Endothelial cell of umbilical vein (primary cell): ENCODE data around the gene ARHGEF38. TPM values are rescaled to one million over a fixed set of nuclear protein-coding genes. Genes with fewer than 3 reads are reported as not detected.

Source experiments
- BruUV-seq: library from RNA; stranded (reverse); fragments of 400-500 nt; replicated peaks from 2 replicates; lab custom pipeline; 2021; lab: Mats Ljungman, UMichigan
- CTCF ChIA-PET: fragments of 300-600, 350-600 bp; sonication (Branson Sonifier 250); formaldehyde crosslinking; loops from one replicate; lab custom pipeline; 2021; ENCODE audit warnings: antibody characterized with exemption, inconsistent platforms; lab: Charles Lee
- POLR2A ChIA-PET: fragments of 300-600, 350-600 bp; sonication (Branson Sonifier 250); formaldehyde crosslinking; loops from one replicate; lab custom pipeline; 2021; ENCODE audit warnings: antibody characterized with exemption, inconsistent platforms; lab: Charles Lee
- DNase-seq: peaks from one replicate; pipeline ENCODE4 v3.0.0-alpha.2; 2011; ENCODE audit warnings: low read depth, low spot score
- FAIRE-seq: peaks from 2 replicates; lab custom pipeline; 2011; peaks lifted over from hg19 to GRCh38; lab: Jason Lieb, UNC
- H2AFZ ChIP-seq: 2 replicates; pipeline ENCODE4 v1.6.0; 2012; ENCODE audit warnings: low read depth, low read length, control low read depth, inconsistent platforms
- H3K27ac ChIP-seq: 2 replicates; pipeline ENCODE4 v1.5.1; 2011; ENCODE audit warnings: low read depth, mild to moderate bottlenecking, control low read depth, low read length, moderate library complexity; ENCODE audit not compliant: insufficient read depth
- H3K27me3 ChIP-seq, 2 experiments: 2 replicates each; pipeline versions ENCODE4 v1.6.0 to v1.6.1; 2011; ENCODE audit warnings: low read length in 2 of 2, mixed read lengths in 1 of 2; ENCODE audit not compliant: control insufficient read depth in 2 of 2, insufficient read depth in 2 of 2
- H3K36me3 ChIP-seq, 2 experiments: 2 replicates in 1 of 2; 3 replicates in 1 of 2; pipeline ENCODE4 v1.5.1; 2011; ENCODE audit warnings: low read length in 2 of 2, mild to moderate bottlenecking in 1 of 2, moderate library complexity in 1 of 2; ENCODE audit not compliant: control insufficient read depth in 2 of 2, insufficient read depth in 2 of 2; ENCODE audit errors: extremely low read depth in 1 of 2
- H3K4me1 ChIP-seq: 3 replicates; pipeline ENCODE4 v1.5.1; 2011; ENCODE audit warnings: mild to moderate bottlenecking, low read length; ENCODE audit not compliant: control insufficient read depth, insufficient read depth; ENCODE audit errors: extremely low read depth
- H3K4me2 ChIP-seq: 2 replicates; pipeline ENCODE4 v1.6.1; 2011; ENCODE audit warnings: low read length, control low read depth, mixed read lengths; ENCODE audit not compliant: insufficient read depth
- H3K4me3 ChIP-seq, 3 experiments: fragments of 200-600 bp in 1 of 3; sonication (generic), shearing (Covaris generic) in 1 of 3; replicated peaks in 1 of 3; 2 replicates each; pipeline ENCODE4 v1.5.1; 2011 to 2016; ENCODE audit warnings: control low read depth in 3 of 3, low read length in 3 of 3, mild to moderate bottlenecking in 2 of 3, inconsistent platforms in 1 of 3, low read depth in 1 of 3, moderate library complexity in 1 of 3; ENCODE audit not compliant: insufficient read depth in 1 of 3
- H3K79me2 ChIP-seq: 2 replicates; pipeline ENCODE4 v1.6.0; 2012; ENCODE audit warnings: low read length, inconsistent platforms; ENCODE audit not compliant: control insufficient read depth, insufficient read depth
- H3K9ac ChIP-seq: replicated peaks from 2 replicates; pipeline ENCODE3; 2011; ENCODE audit warnings: low read length, control low read depth; ENCODE audit not compliant: insufficient read depth; ENCODE audit errors: extremely low read depth
- H3K9me1 ChIP-seq: replicated peaks from 3 replicates; pipeline ENCODE4 v1.6.0; 2011; ENCODE audit warnings: mild to moderate bottlenecking, low read length; ENCODE audit not compliant: control insufficient read depth, insufficient read depth; ENCODE audit errors: extremely low read depth
- H3K9me3 ChIP-seq: replicated peaks from 2 replicates; pipeline ENCODE4 v1.5.1; 2012; ENCODE audit warnings: low read length, inconsistent platforms; ENCODE audit not compliant: control insufficient read depth, insufficient read depth
- H4K20me1 ChIP-seq: replicated peaks from 2 replicates; pipeline ENCODE3; 2011; ENCODE audit warnings: mild to moderate bottlenecking, low read length; ENCODE audit not compliant: control insufficient read depth, insufficient read depth; ENCODE audit errors: extremely low read depth
- CTCF ChIP-seq, 2 donors: IDR thresholded peaks; 1 replicate in 1 of 2; 2 replicates in 1 of 2; pipeline ENCODE4 v1.5.1; 2011; ENCODE audit warnings: low read length in 2 of 2, mild to moderate bottlenecking in 2 of 2, moderate library complexity in 2 of 2, control low read depth in 1 of 2, inconsistent platforms in 1 of 2, low read depth in 1 of 2; ENCODE audit not compliant: insufficient read depth in 1 of 2; ENCODE audit errors: extremely low read depth in 1 of 2
- EZH2 ChIP-seq: IDR thresholded peaks from 2 replicates; pipeline ENCODE4 v1.6.1; 2012; ENCODE audit warnings: borderline replicate concordance, low read depth, mild to moderate bottlenecking, moderate library complexity, low read length, inconsistent platforms; ENCODE audit not compliant: severe bottlenecking
- FOS ChIP-seq: IDR thresholded peaks from 2 replicates; pipeline ENCODE4 v1.6.1; 2011; ENCODE audit warnings: mild to moderate bottlenecking, low read length, moderate library complexity, borderline replicate concordance; ENCODE audit not compliant: insufficient read depth
- GATA2 ChIP-seq: IDR thresholded peaks from 2 replicates; pipeline ENCODE4 v1.7.0; 2011; ENCODE audit warnings: low read depth, mild to moderate bottlenecking, moderate library complexity, mixed read lengths, low read length; ENCODE audit not compliant: insufficient read length, insufficient read depth
- JUN ChIP-seq: IDR thresholded peaks from 2 replicates; pipeline ENCODE4 v1.6.1; 2011; ENCODE audit warnings: borderline replicate concordance, low read depth; ENCODE audit not compliant: insufficient read length, insufficient read depth
- MAX ChIP-seq: IDR thresholded peaks from 2 replicates; pipeline ENCODE4 v1.6.1; 2011; ENCODE audit not compliant: insufficient read depth, insufficient read length
- MYC ChIP-seq: IDR thresholded peaks from one replicate; pipeline ENCODE4 v1.6.1; 2011; ENCODE audit warnings: mild to moderate bottlenecking, low read depth, low read length
- POLR2A ChIP-seq: IDR thresholded peaks from 2 replicates; pipeline ENCODE4 v1.6.1; 2012; ENCODE audit warnings: low read depth, mild to moderate bottlenecking, control low read depth, low read length
- POLR2AphosphoS5 ChIP-seq: IDR thresholded peaks from 2 replicates; pipeline ENCODE4 v1.6.1; 2012; ENCODE audit warnings: low read depth, mild to moderate bottlenecking, control low read depth, low read length, moderate library complexity; ENCODE audit not compliant: insufficient read depth
- dilution Hi-C: fragments of 300-500 bp; cut with MboI; formaldehyde crosslinking; loops from one replicate; pipeline ENCODE4 v1.15.0; 2019; ENCODE audit warnings: low sequenced_read_pairs; ENCODE audit not compliant: extremely low pct_ligation_motif_present
- intact Hi-C: fragments of 100-400 bp; cut with micrococcal nuclease; formaldehyde crosslinking; loops from one replicate; pipeline ENCODE4 v1.10.0; 2022
- polyA plus RNA-seq, 4 experiments: library from polyadenylated mRNA; depleted of rRNA in 3 of 4; stranded (reverse) in 3 of 4; unstranded in 1 of 4; fragments of >200 nt; gene quantifications; 2 replicates each; pipeline versions ENCODE4 v1.2.1 to v1.2.3, GENCODE V29; 2011 to 2012; ENCODE audit warnings: missing spikeins in 1 of 4
- total RNA-seq: library from RNA; stranded (reverse); gene quantifications from 2 replicates; pipeline ENCODE4 v1.2.3, GENCODE V29; 2021

ARHGEF38 gene
- total and polyA plus RNA-seq, 2 donors (not counting 3 experiments of a cell fraction or from before 2014, with no cell fraction given) = not detected

GRCh38 chr4:105563352-105563751, 10.9 kb downstream of the ARHGEF38 start:
- intact Hi-C loops = no loop called here
- BruUV-seq = no TSS peak
- Histone ChIP-seq H4K20me1 (no peaks in the 10 kb centered on the region), H3K4me3 (no peak overlapping the region), H3K36me3 (no peaks in the 10 kb centered on the region), H2AFZ (no peak overlapping the region), H3K4me1 (no peaks in the 10 kb centered on the region), H3K9ac (no peak overlapping the region), H3K27me3 (no peaks in the 10 kb centered on the region), H3K9me3 (no peaks in the 10 kb centered on the region), H3K4me2 (no peak overlapping the region), H3K79me2 (no peaks in the 10 kb centered on the region), H3K27ac (no peak overlapping the region), H3K9me1 (no peaks in the 10 kb centered on the region)
- dilution Hi-C loops = no loop called here
- TF ChIP-seq JUN = no peak
- no peak for TF ChIP-seq GATA2
- no peak for TF ChIP-seq CTCF (IDR thresholded peaks at IDR 0.05; ENCODE audit: extremely low read depth in 1 of 2, insufficient read depth in 1 of 2, low read depth in 1 of 2, low read length in 2 of 2)
- no peak for TF ChIP-seq MAX
- TF ChIP-seq POLR2AphosphoS5 = no peak
- TF ChIP-seq FOS = no peak
- no peak for TF ChIP-seq EZH2
- no peak for TF ChIP-seq MYC
- no peak for TF ChIP-seq POLR2A
- DNase-seq = no peak
- ChIA-PET POLR2A (no interaction called here), CTCF (no interaction called here)
- no peak for FAIRE-seq
